Measurements from ENCODE around the gene RIPK3. TPM values are rescaled to one million over a fixed set of nuclear protein-coding genes. Genes with fewer than 3 reads are reported as not detected.

The RIPK3 gene
- polyA plus RNA-seq, 1 of the 3 experiments (the other 2 are of a cell fraction): not detected

DNA sequence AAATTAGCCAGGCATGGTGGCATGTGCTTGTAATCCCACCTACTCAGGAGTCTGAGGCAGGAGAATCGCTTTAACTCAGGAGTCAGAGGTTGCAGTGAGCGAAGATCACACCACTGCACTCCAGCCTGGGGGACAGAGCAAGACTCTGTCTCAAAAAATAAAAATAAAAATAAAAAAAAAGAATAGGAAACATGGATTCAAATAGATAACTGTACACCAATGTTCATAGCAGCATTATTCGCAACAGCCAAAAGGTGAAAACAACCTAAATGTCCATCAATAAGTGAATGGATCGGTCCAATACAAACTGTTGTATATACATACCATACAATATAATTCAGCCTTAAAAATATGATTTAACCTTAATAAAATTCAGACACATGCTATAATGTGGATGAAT is 3.1 kb upstream of the RIPK3 start (continued):
- TF ChIP-seq, protein P1, sequence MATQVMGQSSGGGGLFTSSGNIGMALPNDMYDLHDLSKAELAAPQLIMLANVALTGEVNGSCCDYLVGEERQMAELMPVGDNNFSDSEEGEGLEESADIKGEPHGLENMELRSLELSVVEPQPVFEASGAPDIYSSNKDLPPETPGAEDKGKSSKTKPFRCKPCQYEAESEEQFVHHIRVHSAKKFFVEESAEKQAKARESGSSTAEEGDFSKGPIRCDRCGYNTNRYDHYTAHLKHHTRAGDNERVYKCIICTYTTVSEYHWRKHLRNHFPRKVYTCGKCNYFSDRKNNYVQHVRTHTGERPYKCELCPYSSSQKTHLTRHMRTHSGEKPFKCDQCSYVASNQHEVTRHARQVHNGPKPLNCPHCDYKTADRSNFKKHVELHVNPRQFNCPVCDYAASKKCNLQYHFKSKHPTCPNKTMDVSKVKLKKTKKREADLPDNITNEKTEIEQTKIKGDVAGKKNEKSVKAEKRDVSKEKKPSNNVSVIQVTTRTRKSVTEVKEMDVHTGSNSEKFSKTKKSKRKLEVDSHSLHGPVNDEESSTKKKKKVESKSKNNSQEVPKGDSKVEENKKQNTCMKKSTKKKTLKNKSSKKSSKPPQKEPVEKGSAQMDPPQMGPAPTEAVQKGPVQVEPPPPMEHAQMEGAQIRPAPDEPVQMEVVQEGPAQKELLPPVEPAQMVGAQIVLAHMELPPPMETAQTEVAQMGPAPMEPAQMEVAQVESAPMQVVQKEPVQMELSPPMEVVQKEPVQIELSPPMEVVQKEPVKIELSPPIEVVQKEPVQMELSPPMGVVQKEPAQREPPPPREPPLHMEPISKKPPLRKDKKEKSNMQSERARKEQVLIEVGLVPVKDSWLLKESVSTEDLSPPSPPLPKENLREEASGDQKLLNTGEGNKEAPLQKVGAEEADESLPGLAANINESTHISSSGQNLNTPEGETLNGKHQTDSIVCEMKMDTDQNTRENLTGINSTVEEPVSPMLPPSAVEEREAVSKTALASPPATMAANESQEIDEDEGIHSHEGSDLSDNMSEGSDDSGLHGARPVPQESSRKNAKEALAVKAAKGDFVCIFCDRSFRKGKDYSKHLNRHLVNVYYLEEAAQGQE (IDR thresholded peaks at IDR 0.05; ENCODE audit: low read depth, low read length): no peak
- no peak for TF ChIP-seq RAD21 (IDR thresholded peaks at IDR 0.05; ENCODE audit: low read length)

GRCh38 chr14:24340606-24341005 is 815 bp upstream of the RIPK3 start:
- Histone ChIP-seq H3K9me2 (no peaks in the 10 kb centered on the region), H3F3A (replicated peaks; ENCODE audit: insufficient read depth) (no peaks in the 10 kb centered on the region), H3K27ac (ENCODE audit: low read depth in 2 of 2, low read length in 1 of 2) (no peak overlapping the region), H4K20me1 (ENCODE audit: insufficient read depth) (no peaks in the 10 kb centered on the region), H3K4me2 (no peak overlapping the region), H3K4me3 (ENCODE audit: low read depth in 2 of 2, low read length in 1 of 2) (no peak overlapping the region), H3K79me2 (ENCODE audit: insufficient read depth) (no peaks in the 10 kb centered on the region), H3K36me3 (replicated peaks in 1 of 2; ENCODE audit: control insufficient read depth in 1 of 2, insufficient read depth in 2 of 2, low read length in 1 of 2) (no peaks in the 10 kb centered on the region), H3K9ac (no peak overlapping the region), H3K9me3 (no peaks in the 10 kb centered on the region), H2AFZ (ENCODE audit: low read depth) (no peak overlapping the region), H3K27me3 (ENCODE audit: insufficient read depth) (peaks cover 67% of the 10 kb centered on the region), H3K4me1 (ENCODE audit: control insufficient read depth in 1 of 2, insufficient read depth in 2 of 2, low read depth in 1 of 2, low read length in 1 of 2) (no peaks in the 10 kb centered on the region)
- no peak for DNase-seq
- TF ChIP-seq RXRA (IDR thresholded peaks at IDR 0.05; ENCODE audit: borderline replicate concordance, low read depth) (no peak), ZBTB33 (IDR thresholded peaks at IDR 0.05; ENCODE audit: borderline replicate concordance, low read depth) (no peak), TEAD4 (IDR thresholded peaks at IDR 0.05; ENCODE audit: borderline replicate concordance, insufficient read depth) (no peak), FOSL2 (IDR thresholded peaks at IDR 0.05; ENCODE audit: borderline replicate concordance, low read depth) (no peak), NRF1 (IDR thresholded peaks at IDR 0.05; ENCODE audit: low read depth, low read length) (no peak), RCOR1 (IDR thresholded peaks at IDR 0.05; ENCODE audit: low read length) (no peak), CHD2 (IDR thresholded peaks at IDR 0.05; ENCODE audit: low read length, partially characterized antibody) (no peak), JUND (IDR thresholded peaks at IDR 0.05) (no peak), MXI1 (IDR thresholded peaks at IDR 0.05; ENCODE audit: low read depth, low read length) (no peak), EP300 (IDR thresholded peaks at IDR 0.05; ENCODE audit: borderline replicate concordance in 1 of 2, low read depth in 1 of 2, low read length in 1 of 2) (no peak), RFX5 (IDR thresholded peaks at IDR 0.05; ENCODE audit: low read length) (no peak), FOXJ3 (CRISPR knock-in tag; IDR thresholded peaks at IDR 0.05) (no peak), USF2 (IDR thresholded peaks at IDR 0.05; ENCODE audit: borderline replicate concordance, low read depth, low read length) (no peak), CTCF (IDR thresholded peaks at IDR 0.05) (no peak), GABPA (IDR thresholded peaks at IDR 0.05; ENCODE audit: low read depth) (no peak), ELF1 (IDR thresholded peaks at IDR 0.05) (no peak), TCF12 (IDR thresholded peaks at IDR 0.05) (no peak), POLR2AphosphoS5 (IDR thresholded peaks at IDR 0.05; ENCODE audit: low read depth, low read length) (no peak)
- TF ChIP-seq, protein P2, sequence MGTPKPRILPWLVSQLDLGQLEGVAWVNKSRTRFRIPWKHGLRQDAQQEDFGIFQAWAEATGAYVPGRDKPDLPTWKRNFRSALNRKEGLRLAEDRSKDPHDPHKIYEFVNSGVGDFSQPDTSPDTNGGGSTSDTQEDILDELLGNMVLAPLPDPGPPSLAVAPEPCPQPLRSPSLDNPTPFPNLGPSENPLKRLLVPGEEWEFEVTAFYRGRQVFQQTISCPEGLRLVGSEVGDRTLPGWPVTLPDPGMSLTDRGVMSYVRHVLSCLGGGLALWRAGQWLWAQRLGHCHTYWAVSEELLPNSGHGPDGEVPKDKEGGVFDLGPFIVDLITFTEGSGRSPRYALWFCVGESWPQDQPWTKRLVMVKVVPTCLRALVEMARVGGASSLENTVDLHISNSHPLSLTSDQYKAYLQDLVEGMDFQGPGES (IDR thresholded peaks at IDR 0.05; ENCODE audit: low read depth, low read length): no peak
- TF ChIP-seq, protein P3, sequence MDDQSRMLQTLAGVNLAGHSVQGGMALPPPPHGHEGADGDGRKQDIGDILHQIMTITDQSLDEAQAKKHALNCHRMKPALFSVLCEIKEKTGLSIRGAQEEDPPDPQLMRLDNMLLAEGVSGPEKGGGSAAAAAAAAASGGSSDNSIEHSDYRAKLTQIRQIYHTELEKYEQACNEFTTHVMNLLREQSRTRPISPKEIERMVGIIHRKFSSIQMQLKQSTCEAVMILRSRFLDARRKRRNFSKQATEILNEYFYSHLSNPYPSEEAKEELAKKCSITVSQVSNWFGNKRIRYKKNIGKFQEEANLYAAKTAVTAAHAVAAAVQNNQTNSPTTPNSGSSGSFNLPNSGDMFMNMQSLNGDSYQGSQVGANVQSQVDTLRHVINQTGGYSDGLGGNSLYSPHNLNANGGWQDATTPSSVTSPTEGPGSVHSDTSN (IDR thresholded peaks at IDR 0.05): no peak
- WGBS (ENCODE audit: low lambda C conversion rate): 43% methylated on average over 1 of the region's 1 CpG
- CTCF ChIA-PET: interaction anchor here (0.7 to 12.7 kb wide), 8 partner anchors 11 to 97 kb away, joined by 3 to 445 read pairs (median 6); partner anchors contain the start of genes CBLN3, CIDEB, KHNYN and SDR39U1
- POLR2A ChIA-PET: interaction anchor here (1.7 kb wide), 1 partner anchor 8 kb away, joined by 3 read pairs; no protein-coding TSS in a partner anchor

Measured in SK-N-SH (cell line).